ENCODE results near the gene GPR157. TPM values are rescaled to one million over a fixed set of nuclear protein-coding genes. Genes with fewer than 3 reads are reported as not detected.
A peak's percentile ranks its signal among the peaks of the same experiment; 100 is the strongest.

Gene GPR157
- total RNA-seq, 2 donors from 2014 or later = 4.5 to 9.1 TPM

DNA sequence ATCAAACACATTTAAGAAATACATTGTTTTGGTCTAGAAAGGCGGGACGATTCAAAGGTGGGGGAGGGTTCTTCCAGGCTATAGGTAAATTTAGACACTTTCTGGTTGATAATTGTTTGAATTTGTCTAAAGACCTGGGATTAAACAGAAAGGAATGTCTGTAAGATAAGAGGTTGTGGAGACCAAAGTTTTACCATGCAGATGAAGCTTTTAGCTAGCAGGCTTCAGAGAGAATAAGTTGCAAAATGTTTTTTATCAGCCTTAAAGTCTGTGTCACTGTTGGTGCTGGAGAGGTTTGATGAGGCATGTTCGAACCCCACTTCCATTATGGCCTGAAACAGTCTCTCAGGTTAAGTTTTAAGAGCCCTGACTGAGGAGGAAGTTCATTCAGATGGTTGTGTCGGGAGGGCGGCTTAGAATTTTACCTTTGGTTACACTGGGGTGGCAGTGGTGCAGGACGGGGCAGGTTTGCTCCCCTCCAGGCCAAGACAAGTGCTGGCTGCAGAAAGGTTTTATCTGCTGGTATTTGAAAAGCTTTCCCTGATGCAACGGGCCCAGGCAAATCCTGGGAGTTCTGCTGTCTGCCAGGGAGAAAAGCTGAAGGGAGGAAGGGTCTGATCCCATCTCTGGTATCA, 43.5 kb downstream of the GPR157 start:
- no peak overlapping the region for H3K27ac Mint-ChIP-seq
- no peaks in the 10 kb centered on the region for H3K9me3 Mint-ChIP-seq
- H3K36me3 Mint-ChIP-seq = no peaks in the 10 kb centered on the region
- no peak for ATAC-seq
- DNase-seq (ENCODE audit: low spot score in 2 of 2) = no peak

DNA sequence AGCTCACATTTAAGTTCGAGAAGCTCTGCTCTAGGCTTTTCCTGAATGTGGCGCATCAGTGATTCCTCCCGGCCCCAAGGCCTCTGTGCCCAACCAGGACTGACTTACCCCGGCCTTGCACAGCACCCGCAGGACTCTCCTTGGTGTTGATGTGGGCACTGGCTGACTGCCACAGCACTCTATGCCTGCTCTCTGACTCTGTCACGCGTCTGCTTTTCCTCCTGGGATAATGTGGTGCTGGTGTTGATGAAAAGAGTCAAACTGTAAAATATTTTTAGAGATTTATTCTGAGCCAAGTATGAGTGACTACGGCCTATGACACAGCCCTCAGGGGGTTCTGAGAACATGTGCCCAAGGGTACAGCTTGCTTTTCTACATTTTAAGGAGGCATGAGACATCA, 44.0 kb downstream of the GPR157 start:
- DNase-seq (ENCODE audit: low spot score in 2 of 2) (no peak), ATAC-seq (no peak)
- no peak overlapping the region for H3K27ac Mint-ChIP-seq
- H3K36me3 Mint-ChIP-seq = no peaks in the 10 kb centered on the region
- no peaks in the 10 kb centered on the region for H3K9me3 Mint-ChIP-seq

DNA sequence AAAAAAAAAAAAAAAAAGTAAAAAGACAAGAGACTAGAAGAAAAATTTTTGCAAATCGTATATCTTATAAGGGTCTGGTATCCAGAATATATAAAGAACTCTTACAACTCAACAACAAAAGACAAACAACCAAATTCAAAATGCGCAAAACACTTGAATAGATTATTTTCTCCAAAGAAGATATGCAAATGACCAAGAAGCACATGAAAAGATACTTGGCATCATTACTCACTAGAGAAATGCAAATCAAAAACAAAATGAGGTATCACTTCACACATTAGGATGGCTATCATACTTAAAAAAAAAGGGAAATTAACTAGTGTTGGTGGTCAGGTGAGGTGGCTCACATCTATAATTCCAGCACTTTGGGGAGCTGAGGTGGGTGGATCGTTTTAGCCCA, 47.4 kb downstream of the GPR157 start:
- no peaks in the 10 kb centered on the region for H3K9me3 Mint-ChIP-seq
- no peak for DNase-seq (ENCODE audit: low spot score in 2 of 2)
- no peak overlapping the region for H3K27ac Mint-ChIP-seq
- H3K36me3 Mint-ChIP-seq = no peaks in the 10 kb centered on the region
- ATAC-seq = no peak

DNA sequence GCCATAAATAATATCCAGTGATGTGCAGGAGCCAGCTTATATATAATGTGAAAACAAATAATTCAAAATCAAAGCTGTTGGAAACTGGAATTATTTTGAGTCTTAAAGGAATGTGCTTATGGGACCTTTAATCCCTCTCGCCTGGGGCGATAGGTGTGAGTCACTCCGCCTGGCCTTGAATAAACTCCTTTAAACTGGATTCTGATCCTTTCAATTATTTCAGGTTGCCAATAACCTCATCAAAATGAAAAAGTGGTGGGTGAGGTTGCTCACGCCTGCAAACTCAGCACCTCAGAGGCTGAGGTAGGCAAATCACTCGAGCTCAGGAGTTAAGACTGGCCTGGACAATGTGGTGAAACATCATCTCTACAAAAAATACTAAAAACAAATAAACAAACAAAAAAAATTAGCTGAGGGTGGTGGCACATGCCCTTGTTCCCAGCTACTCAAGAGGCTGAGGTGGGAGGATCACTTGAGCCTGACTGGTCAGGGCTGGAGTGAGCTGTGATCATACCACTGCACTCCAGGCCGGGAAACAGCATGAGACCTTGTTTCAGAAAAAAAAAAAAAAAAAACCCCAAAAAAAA, 48.1 kb downstream of the GPR157 start:
- ATAC-seq = no peak
- no peak for DNase-seq (ENCODE audit: low spot score in 2 of 2)
- Mint-ChIP-seq H3K9me3 (no peaks in the 10 kb centered on the region), H3K27ac (no peak overlapping the region), H3K36me3 (no peaks in the 10 kb centered on the region)

DNA sequence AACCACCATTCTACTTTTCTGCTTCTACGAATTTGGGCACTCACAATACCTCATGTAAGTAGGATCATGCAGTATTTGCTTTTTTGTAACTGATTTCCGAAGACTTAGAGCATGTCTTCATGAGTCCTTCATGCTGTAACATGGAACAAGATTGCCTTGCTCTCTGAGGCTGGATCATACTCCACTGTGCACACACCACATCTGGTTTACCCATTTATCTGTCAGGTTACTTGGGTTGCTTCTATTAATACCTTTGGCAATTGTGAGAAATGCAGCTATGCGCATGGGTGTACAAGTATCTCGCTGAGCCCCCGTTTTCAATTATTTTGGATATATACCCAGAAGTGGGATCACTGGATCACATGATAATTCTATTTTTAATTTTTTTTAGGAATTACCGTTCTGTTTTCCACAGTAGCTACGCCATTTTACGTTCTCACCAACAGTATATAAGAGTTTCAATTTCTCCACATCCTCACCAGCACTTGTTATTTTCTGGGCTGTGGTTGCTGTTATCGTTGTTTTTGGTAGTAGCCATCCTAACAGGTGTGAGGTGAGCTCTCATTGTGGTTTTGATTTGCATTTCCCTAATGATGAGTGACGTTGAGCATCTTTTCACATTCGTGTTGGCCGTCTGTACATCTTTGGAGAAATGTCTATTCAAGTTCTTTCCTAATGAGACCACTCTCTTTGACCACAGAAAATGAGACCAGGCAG, 48.8 kb downstream of the GPR157 start:
- no peaks in the 10 kb centered on the region for H3K36me3 Mint-ChIP-seq
- ATAC-seq (no peak), DNase-seq (ENCODE audit: low spot score in 2 of 2) (no peak)
- H3K9me3 Mint-ChIP-seq = no peaks in the 10 kb centered on the region
- H3K27ac Mint-ChIP-seq = no peak overlapping the region

DNA sequence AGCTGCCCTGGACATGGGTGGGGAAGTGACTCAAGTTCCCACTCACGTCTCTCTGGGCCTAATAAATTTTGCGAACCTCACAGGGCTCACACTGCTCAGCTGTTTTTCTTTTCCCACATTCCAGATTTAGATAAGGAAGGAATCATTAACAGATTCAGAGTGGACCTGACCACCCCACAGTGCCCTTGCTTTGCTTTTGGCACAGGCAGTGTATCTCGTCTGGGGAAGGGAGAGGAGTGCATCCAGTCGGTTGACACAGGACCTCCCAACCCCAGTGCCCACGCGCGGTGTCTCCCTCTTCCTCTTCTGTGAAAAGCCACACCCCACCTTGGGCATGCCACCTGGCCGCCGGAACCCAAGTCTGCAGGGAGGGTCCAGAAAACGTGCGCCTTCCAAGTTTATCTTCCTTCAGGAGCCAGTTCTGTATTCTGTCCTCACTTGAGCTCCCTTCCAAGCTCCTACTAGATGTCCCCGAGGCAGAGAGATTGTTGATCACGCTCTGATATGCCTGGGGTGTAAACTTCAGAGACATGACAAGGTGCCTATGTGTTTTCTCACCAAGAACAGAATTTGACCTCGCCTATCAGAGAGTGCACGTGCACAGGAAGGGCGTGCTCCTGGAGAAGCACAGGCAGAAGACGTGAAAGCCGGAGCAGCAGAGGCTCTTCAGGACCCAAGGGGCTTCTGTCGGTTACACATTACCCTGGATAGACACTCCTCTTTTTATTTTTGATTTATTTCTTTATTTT, 50.0 kb downstream of the GPR157 start:
- no peak for ATAC-seq
- Mint-ChIP-seq H3K9me3 (no peaks in the 10 kb centered on the region), H3K36me3 (no peaks in the 10 kb centered on the region), H3K27ac (no peak overlapping the region)
- DNase-seq (ENCODE audit: low spot score in 2 of 2) = no peak

DNA sequence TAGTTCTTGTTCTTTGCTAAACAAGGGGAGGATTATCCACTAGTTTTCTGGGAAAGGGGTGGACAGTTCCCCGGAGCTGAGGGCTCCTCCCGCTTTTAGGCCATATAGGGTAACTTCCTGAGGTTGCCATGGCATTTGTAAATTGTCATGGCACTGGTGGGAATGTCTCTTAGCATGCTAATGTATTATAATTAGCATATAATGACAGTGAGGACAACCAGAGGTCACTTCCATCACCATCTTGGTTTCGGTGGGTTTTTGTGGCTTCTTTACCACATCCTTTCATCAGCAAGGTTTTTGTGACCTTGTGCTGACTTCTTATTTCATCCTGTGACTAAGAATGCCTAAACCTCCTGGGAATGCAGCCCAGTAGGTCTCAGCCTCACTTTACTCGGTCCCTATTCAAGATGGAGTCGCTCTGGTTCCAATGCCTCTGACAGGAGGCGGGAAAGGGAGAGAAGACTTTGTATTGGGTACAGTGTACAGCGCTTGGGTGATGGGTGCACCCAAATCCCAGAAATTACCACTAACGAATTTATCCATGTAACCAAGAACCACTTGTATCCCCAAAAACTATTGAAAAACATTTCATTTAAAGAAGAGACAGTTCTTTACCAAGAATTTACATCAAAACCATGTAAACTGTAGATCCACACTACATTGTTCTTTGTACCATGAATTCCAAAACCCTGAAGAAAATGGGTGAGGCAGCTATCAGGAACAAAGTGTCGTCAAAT, 50.7 kb downstream of the GPR157 start:
- Mint-ChIP-seq H3K27ac (no peak overlapping the region), H3K36me3 (no peaks in the 10 kb centered on the region), H3K9me3 (no peaks in the 10 kb centered on the region)
- ATAC-seq = peak in 1 of 2 donors; percentile 73
- no peak for DNase-seq (ENCODE audit: low spot score in 2 of 2)

DNA sequence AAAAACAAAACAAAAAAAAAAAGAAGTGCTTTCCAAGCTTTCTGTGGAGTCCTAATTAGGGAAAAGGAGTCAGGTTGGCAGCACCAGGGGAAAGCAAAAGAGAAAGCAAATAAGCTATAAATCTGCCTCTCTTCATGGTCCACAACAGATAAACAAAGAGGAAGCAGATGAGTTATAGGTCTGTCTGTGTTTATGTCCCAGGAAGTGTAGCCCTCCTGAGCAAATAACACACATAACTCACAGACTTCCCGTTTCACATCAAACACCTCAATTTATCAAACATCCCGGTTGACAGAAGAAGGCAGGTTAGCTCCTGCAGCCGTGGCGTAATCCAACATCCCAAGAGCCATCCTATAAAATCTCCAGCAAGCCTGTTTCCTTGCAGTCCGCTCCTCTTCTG, 53.9 kb downstream of the GPR157 start:
- Mint-ChIP-seq H3K9me3 (no peaks in the 10 kb centered on the region), H3K27ac (no peak overlapping the region), H3K36me3 (no peaks in the 10 kb centered on the region)
- DNase-seq (ENCODE audit: low spot score in 2 of 2) = no peak
- no peak for ATAC-seq

DNA sequence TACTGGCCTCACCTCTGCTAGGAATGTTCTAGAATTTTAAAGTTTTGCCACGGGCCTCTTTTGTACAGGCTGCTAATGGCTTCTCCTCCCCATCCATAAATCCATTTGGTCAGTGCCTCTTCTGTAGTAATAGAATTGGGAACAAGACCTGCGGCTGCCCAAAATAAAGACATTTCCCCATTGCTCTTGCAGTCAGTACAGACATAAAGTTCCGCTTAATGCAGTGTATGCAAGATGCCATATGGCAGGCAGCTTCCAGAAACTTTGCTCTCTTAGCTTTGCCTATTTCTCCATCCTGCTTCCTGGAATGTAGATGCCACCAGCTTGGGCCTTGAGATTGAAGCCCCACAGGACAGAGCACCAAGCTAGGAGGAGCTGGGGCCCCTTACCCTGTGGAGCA, 55.8 kb downstream of the GPR157 start:
- no peak for DNase-seq (ENCODE audit: low spot score in 2 of 2)
- Mint-ChIP-seq H3K36me3 (no peaks in the 10 kb centered on the region), H3K9me3 (no peaks in the 10 kb centered on the region), H3K27ac (no peak overlapping the region)
- no peak for ATAC-seq

DNA sequence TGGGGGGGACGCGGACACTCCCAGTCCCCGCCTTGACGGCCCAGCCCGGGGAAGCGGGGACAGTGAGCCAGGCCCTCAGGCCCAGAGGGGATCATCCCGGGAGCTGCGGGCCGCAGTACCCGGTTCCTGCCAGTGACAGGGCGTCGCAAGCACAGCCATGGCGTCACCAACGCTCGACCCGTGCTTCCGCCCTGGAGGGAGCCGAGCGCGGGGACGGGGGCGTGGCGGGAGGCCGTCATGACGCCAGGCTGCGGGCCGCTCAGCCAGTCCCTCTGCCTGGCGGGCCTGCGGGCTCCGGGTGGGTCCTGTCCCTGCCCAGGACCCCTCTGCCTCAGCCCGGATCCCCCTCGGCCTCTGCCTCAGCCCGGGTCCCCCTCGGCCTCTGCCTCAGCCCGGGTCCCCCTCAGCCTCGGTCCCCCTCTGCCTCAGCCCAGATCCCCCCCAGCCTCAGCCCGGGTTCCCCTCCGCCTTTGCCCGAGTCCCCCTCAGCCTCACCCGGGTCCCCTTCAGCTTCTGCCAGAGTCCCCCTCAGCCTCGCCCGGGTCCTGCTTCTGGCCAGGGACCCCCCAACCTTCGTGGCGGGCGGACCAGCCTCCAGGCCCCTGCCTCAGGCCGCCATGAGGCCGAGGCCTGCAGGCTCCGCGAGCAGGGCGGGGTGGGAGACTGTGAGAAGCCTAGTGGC, 57.2 kb downstream of the GPR157 start:
- DNase-seq (ENCODE audit: low spot score in 2 of 2) = no peak
- no peak overlapping the region for H3K27ac Mint-ChIP-seq
- H3K9me3 Mint-ChIP-seq = no peaks in the 10 kb centered on the region
- no peak for ATAC-seq
- no peaks in the 10 kb centered on the region for H3K36me3 Mint-ChIP-seq

DNA sequence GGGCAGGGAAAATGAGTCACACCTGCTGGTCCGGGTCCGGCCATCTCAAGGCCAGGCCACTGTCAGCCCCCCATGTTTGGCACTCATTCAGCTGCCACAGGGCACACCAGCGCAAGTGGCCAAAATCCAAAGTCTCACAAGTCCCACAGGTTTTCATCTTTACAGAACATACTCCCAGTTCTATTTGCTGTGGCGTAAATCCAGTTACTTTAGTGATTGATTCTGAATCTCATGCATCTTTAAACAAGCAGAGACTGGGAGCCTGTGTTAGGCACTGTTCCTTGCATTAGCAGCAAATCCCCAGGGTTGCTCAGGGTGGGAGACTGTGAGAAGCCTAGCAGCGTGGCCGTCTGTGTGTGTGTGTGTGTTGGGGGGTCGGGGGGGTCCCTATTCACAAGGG, 58.4 kb downstream of the GPR157 start:
- Mint-ChIP-seq H3K9me3 (no peaks in the 10 kb centered on the region), H3K27ac (no peak overlapping the region), H3K36me3 (no peaks in the 10 kb centered on the region)
- ATAC-seq (no peak), DNase-seq (ENCODE audit: low spot score in 2 of 2) (no peak)

DNA sequence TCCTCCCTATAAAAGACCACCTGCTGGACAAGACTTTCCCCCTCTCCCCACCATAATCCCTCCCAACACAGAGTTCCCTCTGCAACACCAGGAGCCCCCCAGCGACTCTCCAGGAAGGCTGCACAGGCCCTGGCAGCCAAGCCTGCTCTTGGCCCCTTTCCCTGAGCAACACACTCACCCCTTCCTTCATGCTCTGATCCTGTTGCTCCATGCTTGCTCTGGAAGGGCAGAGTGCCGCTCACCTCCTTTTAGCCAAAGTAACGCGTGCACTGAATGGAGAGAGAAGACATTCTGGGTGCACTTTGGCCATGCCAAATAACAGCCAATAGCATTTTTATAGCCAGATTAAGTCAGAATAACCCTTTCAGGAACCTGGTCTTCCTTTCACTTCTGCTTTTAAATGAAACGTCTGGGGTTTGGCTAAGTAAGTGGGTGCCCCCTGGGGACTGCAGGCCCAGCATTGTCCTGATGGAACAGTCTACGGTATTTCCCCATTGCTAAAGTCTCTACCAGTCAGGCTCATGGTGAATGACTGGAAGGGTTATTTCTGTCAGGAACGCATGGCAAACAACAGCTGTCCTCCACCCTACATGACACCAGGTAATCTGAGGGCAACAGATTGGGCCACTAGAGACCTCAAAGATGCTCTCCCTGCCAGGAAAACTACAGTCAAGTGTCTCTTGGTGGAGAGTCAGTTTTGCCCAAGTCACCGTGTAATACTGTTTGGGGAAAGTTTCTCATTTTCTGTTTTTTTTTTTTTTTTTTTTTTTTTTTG, 59.4 kb downstream of the GPR157 start, which contains the start of gene SLC2A5:
TSS of gene SLC2A5 (minus strand) at position 310 of the 775 bp plus-strand sequence. CDS start at position 211, 99 bp downstream.
- Mint-ChIP-seq H3K27ac (peak within 1 kb of the TSS; percentile 14 to 25), H3K36me3 (no peaks in the 10 kb centered on the region), H3K9me3 (no peaks in the 10 kb centered on the region)
- DNase-seq (ENCODE audit: low spot score in 2 of 2) = no peak
- ATAC-seq = no peak

DNA sequence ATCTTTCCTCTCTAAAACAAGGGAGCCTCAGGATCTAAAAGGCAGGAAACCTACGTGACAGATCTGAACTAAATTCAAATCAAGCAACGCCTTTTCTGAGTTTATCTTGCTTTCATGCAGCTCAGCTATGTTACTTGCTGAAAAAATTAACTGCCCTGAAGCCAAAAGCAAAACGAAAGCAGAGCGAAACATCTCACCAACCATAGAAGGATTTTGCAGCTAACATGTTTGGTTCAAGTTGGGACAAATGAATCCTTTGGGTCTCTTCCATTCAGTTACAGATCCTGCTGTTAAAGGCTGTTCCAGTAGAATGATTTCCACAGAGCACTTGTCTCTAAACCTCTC, 59.9 kb downstream of the GPR157 start:
- ATAC-seq = no peak
- Mint-ChIP-seq H3K36me3 (no peaks in the 10 kb centered on the region), H3K9me3 (no peaks in the 10 kb centered on the region), H3K27ac (peak overlapping the region in 1 of 2 donors; percentile 14)
- no peak for DNase-seq (ENCODE audit: low spot score in 2 of 2)

DNA sequence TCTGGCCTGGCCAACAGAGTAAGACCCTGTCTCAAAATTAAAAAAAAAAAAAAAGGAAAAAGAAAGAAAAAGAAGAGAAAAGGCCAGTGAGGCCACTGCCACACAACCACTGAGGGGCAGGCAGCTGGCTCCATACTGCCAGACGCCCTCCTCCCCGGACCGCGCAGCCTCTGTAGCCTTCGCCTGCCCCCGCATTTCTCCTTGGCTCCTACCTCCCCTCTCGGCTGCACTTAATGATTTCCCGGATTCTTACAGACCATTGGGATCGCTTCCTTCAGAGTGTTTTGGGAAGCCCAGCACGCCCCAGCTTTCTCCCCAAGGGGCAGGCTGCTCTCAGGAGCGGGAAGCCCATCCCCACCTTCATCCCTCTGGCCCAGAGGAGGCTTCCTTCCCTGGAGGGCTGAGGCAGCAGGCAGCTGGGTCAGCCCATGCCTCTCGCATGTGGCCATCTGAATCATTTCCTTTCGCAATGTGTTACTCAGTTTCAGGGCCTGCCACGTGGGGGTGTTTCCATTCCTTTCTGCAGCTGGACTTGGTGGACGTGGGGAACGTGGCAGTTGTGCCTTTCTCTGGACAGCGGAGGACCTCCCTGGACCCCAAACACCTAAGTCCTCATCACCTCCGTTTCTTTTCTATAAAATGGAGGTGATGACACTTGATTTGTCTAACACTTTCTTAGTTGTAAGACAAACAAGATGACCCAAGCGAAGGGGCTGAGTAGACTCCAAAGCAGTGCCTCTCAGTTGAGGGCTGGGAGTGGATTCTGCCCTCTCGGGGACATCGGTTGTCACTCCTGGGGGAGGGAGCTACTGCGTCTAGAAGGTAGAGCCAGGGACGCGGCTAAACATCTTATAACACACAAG, 61.7 kb downstream of the GPR157 start:
- Mint-ChIP-seq H3K36me3 (no peaks in the 10 kb centered on the region), H3K9me3 (no peaks in the 10 kb centered on the region), H3K27ac (no peak overlapping the region)
- no peak for DNase-seq (ENCODE audit: low spot score in 2 of 2)
- ATAC-seq = peak in 1 of 2 donors; percentile 43

DNA sequence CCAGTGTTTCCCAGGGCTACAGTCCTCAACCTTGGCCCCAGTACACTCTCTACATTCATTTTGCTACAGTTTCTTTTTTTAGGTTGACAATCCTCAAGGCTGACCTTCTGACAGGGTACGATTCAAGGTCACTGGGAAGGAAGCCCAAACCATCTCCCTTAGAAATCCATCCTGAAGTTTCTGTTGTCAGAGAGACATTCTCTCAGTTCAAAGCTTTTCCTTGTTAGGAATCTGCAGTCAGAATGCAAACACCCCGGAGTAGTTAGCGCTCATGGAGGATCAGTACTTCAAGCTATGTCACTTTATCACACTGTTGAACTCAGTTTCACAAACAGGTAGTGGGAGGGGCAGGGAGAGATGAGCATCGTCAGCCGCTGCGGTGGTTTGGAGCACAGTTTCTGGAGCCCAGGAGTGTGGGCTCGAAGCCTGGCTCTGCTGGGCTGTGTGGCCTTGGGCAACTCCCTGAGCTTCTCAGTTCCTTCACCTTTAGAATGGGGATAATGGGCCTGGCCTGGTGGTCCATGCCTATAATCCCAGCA, 63.6 kb downstream of the GPR157 start:
- Mint-ChIP-seq H3K36me3 (no peaks in the 10 kb centered on the region), H3K27ac (no peak overlapping the region)
- no peak for ATAC-seq

More for the DNA sequence above, 63.6 kb downstream of the GPR157 start:
- H3K9me3 Mint-ChIP-seq = no peaks in the 10 kb centered on the region
- DNase-seq (ENCODE audit: low spot score in 2 of 2) = no peak
